SK-N-MC (cell line): ENCODE results near the gene TNFSF8.

Experiments
- DNase-seq: peaks from one replicate; pipeline ENCODE4 v3.0.0-alpha.2; 2011; ENCODE audit warnings: low read depth, low spot score
- H3K27ac ChIP-seq: fragments of 200-600 bp; sonication (generic); 2 replicates; pipeline ENCODE4 v1.5.1; 2016; ENCODE audit warnings: mixed run types
- H3K36me3 ChIP-seq: fragments of 200-600 bp; sonication (generic); 2 replicates; pipeline ENCODE4 v1.6.1; 2017; ENCODE audit warnings: antibody characterized with exemption, low read length, mixed read lengths; ENCODE audit not compliant: insufficient read depth
- H3K4me3 ChIP-seq: fragments of 200-600 bp; sonication (generic); 2 replicates; pipeline ENCODE4 v1.5.1; 2016
- H3K9ac ChIP-seq: fragments of 200-600 bp; sonication (generic); 2 replicates; pipeline ENCODE4 v1.8.0; 2017; ENCODE audit warnings: mixed run types, mixed read lengths; ENCODE audit not compliant: insufficient read length
- H3K9me3 ChIP-seq: fragments of 200-600 bp; sonication (generic); 2 replicates; pipeline ENCODE4 v1.6.1; 2017; ENCODE audit warnings: low read depth, mild to moderate bottlenecking, antibody characterized with exemption, low read length, moderate library complexity, mixed read lengths
- EZH2 ChIP-seq: fragments of 200-600 bp; sonication (generic); IDR thresholded peaks from one replicate; pipeline ENCODE4 v1.6.1; 2017; ENCODE audit warnings: antibody characterized with exemption
- FOXP2 ChIP-seq: optimal IDR thresholded peaks from 2 replicates; pipeline ENCODE3; 2011; ENCODE audit warnings: mild to moderate bottlenecking, moderate library complexity; ENCODE audit not compliant: insufficient read depth; ENCODE audit errors: extremely low read length, control extremely low read depth
- POLR2AphosphoS5 ChIP-seq: IDR thresholded peaks from 2 replicates; pipeline ENCODE4 v1.6.1; 2012; ENCODE audit warnings: mild to moderate bottlenecking, low read depth, low read length, borderline replicate concordance

TNFSF8 gene

DNA sequence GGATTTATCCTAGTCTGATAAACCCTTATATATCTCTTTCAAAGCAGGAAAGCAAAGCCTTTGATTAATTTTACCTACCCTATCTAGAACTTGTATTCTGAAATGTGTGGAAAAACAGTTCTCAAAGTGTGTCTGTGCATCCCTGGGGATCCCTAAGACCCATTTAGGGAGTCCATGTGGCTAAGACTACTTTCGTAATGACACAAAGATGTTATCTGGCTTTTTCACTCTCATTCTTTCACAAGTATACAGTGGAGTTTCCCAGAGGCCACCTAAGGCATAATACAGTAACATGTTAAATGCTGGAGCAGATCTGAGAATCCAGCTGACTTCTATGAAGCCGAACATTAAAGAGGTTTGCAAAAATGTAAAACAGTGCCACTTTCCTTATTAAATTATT, 70.2 kb downstream of the TNFSF8 start:
- H3K9me3 ChIP-seq = no peaks in the 10 kb centered on the region
- no peak overlapping the region for H3K4me3 ChIP-seq
- H3K9ac ChIP-seq = no peak overlapping the region
- TF ChIP-seq EZH2 (no peak), FOXP2 (no peak), POLR2AphosphoS5 (no peak)
- no peaks in the 10 kb centered on the region for H3K36me3 ChIP-seq
- DNase-seq = no peak
- H3K27ac ChIP-seq = no peak overlapping the region

DNA sequence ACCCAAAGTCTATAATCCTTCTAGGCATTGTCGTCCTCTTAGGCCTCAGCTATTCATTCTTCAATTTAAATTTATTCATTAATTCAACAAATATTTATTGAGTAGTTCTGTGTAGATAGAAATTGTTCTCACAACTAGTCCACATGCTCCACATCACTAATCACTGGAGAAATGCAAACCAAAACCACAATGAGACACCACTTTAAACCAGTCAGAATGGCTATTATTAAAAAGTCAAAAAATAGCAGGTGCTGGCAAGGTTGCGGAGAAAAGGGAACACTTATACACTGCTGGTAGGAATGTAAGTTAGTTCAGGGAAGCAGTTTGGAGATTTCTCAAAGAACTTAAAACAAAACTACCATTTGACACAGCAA, 73.5 kb downstream of the TNFSF8 start:
- DNase-seq = no peak

DNA sequence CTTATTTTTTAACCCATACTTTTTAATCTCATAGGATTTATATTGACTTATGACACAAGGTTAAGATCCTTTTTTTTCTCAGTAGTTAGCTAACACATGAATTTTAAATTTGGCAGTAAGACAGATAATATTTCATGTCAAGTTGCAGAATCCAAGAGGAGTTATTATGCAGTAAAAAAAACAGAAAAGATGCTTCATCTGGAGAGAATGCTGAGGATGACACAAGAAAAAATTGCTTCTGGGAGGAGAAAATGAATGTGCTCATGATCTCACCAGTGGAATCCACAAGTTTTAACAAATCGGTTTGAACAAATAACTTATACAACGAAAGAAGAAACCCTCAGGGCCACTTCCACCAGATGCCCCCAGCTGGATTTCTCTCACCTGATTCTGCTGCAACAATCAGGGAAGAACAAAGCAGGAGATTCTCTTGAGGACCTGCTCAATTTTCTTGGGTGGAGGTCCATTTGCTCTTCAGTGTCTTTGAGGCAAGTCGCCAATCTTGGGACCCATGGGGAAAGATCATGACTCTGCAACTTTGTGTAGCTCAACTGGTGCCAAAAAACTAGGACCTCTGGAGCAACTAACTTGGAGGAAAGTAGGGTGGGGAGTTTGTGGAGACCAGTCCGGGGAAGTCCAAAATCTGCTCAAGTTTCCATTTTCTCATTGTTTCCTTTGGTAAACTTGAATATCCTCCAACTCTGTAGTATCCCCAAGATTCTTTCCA, 74.0 kb downstream of the TNFSF8 start:
- no peak for DNase-seq
- Histone ChIP-seq H3K9ac (no peak overlapping the region), H3K9me3 (no peaks in the 10 kb centered on the region), H3K27ac (peak overlapping the region; percentile 11; the same call in 1 of the 2 replicates), H3K4me3 (no peak overlapping the region), H3K36me3 (no peaks in the 10 kb centered on the region)
- TF ChIP-seq FOXP2 (no peak), EZH2 (no peak), POLR2AphosphoS5 (no peak)

More for the DNA sequence above, 73.5 kb downstream of the TNFSF8 start:
- Histone ChIP-seq H3K36me3 (no peaks in the 10 kb centered on the region), H3K4me3 (no peak overlapping the region), H3K9ac (no peak overlapping the region), H3K9me3 (no peaks in the 10 kb centered on the region), H3K27ac (peak overlapping the region; percentile 11; the same call in 1 of the 2 replicates)
- TF ChIP-seq EZH2 (no peak), FOXP2 (no peak), POLR2AphosphoS5 (no peak)

DNA sequence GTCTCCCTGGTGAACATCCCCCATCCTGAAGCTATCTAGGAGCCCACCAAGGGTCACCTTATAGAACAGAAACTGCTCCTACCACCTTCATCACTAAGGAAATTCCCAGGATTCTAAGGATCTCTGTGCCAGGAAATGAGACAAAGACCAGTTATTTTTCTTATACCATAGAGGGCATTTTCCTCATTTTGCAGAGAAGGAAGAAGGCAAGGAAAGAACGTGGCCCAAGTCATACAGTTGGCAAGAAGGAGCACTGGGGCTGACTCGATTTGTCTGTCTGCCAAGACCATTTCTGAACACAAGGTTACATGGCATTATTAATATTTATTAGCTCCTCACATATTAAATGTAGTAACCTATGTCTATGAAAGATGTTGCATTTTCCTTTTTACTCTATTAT, 74.9 kb downstream of the TNFSF8 start:
- Histone ChIP-seq H3K4me3 (no peak overlapping the region), H3K36me3 (no peaks in the 10 kb centered on the region), H3K27ac (no peak overlapping the region), H3K9me3 (no peaks in the 10 kb centered on the region), H3K9ac (no peak overlapping the region)
- TF ChIP-seq EZH2 (no peak), FOXP2 (no peak), POLR2AphosphoS5 (no peak)
- DNase-seq = no peak

DNA sequence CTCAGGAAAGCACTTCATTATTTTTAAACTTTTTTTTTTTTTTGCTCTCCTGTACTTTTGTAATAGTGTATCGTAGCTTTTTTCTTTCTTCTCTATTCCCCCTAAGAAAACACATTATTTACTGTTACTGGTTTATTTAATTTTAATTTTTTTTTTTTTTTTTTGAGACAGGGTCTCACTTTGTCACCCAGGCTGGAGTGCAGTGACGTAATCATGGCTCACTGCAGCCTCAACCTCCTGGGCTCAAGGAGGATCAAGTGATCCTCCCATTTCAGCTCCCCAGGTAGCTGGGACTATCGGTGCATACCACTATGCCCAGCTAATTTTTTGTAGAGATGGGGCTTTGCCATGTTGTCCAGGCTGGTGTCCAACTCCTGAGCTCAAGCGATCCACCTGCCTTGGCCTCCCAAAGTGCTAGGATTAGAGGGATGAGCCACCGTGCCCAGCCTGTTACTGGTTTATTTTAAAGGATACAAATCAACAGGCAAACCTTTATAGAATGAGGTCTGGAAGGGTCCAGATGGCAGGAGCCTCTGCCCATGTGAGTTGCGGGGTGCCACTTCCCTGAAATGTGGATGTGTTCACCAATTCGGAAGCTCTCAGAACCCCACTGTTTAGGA, 75.5 kb downstream of the TNFSF8 start:
- TF ChIP-seq FOXP2 = no peak
- TF ChIP-seq EZH2 = no peak
- TF ChIP-seq POLR2AphosphoS5 = no peak

DNA sequence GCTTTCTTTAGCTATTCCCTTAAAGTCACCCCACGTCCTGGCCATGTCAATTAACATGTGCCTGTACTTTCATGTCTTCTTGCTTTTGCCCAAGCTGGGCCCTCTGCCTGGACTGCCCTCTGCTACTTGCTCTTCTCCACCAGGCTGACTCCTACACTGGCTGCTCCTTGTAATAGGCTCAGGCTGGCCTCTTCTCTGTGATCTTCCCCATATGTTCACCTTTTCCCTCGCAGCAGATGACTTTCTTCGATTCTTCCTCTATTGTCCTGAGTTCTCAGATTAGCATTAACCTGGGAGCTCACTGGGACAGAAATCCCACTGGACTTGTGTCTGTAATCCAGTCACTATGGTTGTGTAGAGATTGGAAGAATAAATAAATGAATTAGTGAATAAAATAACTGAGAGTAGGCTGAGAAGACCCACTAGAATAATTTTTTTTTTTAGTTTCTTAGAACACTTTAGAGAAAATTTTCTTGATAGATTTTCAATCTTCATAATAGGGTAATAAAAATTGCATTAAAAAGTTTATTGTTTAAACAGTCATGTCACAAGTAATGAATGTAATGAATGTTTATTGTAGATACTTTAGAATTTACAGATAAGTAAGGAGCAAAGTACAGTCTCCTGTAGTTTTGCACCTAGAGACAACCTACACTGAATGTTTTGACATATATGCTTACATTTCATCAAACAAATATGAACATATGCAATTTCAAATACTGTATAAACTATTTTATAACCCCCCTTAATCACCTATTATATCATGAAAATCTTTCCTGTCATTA, 77.1 kb downstream of the TNFSF8 start:
- no peak for TF ChIP-seq FOXP2
- TF ChIP-seq POLR2AphosphoS5 = no peak
- no peak overlapping the region for H3K9ac ChIP-seq
- H3K4me3 ChIP-seq = no peak overlapping the region
- H3K36me3 ChIP-seq = no peaks in the 10 kb centered on the region
- DNase-seq = no peak
- 0 out of 2 replicates have a peak overlapping the region, but pooled peaks have one; percentile 32 for H3K27ac ChIP-seq
- no peaks in the 10 kb centered on the region for H3K9me3 ChIP-seq

More for the DNA sequence above, 75.5 kb downstream of the TNFSF8 start:
- DNase-seq = no peak
- H3K9me3 ChIP-seq = no peaks in the 10 kb centered on the region
- H3K27ac ChIP-seq = no peak overlapping the region
- no peaks in the 10 kb centered on the region for H3K36me3 ChIP-seq
- H3K9ac ChIP-seq = no peak overlapping the region
- no peak overlapping the region for H3K4me3 ChIP-seq

DNA sequence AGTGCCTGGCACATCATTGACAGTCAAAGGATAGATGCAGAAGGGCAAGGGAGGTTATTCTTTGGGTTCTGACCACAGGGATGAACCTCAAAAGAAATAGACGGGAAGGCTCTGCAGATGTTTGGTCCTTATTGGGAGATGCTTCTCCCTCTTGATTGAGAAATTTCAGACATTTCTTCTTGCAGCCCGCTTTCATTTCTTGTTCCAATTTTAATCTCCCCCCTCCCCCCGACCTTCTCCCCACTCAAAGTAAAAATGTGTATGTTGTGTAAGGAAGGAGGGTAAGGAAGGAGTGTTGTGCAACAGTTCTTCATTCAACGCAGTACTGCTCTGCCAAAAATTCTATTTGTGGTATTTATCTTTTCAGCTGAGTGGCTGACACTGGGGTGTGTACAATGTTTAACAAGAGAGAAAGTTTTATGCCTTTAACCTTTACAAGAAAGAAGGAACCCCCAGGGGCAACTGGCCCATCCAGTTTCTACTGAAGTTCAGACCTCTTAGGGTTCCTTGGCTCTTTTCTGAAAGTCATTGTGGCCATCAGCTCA, 78.3 kb downstream of the TNFSF8 start:
- no peak overlapping the region for H3K9ac ChIP-seq
- TF ChIP-seq EZH2 = no peak
- no peak; the same call in 1 of the 2 replicates for TF ChIP-seq POLR2AphosphoS5
- TF ChIP-seq FOXP2 = no peak
- H3K4me3 ChIP-seq = peak overlapping the region; percentile 28
- DNase-seq = peak; percentile 70
- H3K36me3 ChIP-seq = no peaks in the 10 kb centered on the region
- H3K27ac ChIP-seq = peak overlapping the region; percentile 74; the same call in 1 of the 2 replicates
- H3K9me3 ChIP-seq = no peaks in the 10 kb centered on the region

DNA sequence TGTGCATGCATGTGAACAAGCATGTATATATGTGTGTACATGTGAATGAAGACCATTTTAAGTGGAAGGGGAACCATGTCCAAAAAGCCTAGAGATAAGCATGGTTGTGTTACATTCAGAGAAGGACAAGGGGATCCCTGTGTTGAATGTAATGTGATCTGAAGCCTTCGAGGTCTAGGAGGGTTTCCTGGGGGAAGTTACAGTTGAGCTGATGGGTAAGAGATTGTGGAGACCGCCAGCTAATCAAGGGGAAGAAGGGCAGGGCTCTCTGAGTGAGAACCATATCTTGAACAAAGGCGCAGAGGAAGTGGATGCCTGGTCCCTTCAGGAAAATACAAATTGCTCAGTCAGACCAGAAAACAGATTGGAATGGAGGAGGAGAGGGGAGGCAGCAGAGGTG, 79.1 kb downstream of the TNFSF8 start:
- Histone ChIP-seq H3K9ac (no peak overlapping the region), H3K4me3 (no peak overlapping the region), H3K27ac (peak overlapping the region; percentile 61), H3K36me3 (no peaks in the 10 kb centered on the region), H3K9me3 (no peaks in the 10 kb centered on the region)
- TF ChIP-seq EZH2 = no peak
- no peak for TF ChIP-seq FOXP2
- TF ChIP-seq POLR2AphosphoS5 = no peak
- no peak for DNase-seq
